ENCODE measurements around the gene EPG5.

The EPG5 gene

DNA sequence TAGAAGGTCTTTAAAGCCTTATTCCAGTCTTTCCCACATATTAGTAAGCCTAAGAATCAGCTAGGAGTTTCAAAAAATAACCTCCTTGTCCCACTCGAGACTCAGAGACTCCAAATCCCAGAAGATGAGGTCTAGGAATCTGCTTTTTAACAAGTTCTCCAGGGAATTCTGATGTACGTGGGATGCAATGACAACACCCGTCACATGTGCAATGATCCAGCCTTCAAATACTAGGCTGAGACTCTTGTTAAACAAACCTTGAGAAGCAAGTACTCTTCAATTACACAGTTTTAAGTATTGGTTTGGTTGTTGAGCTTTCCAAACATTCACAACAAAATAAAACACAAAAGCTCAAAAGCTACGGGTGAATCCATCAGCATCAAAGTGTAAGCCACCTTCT lies 53.9 kb downstream of the EPG5 start:
- TF ChIP-seq EZH2 (IDR thresholded peaks at IDR 0.05; ENCODE audit: borderline replicate concordance, low read length), result no peak
- no peak for TF ChIP-seq CTCF (IDR thresholded peaks at IDR 0.05; ENCODE audit: low read length)
- Histone ChIP-seq H3K4me2 (ENCODE audit: low read length) (no peak overlapping the region), H3K27ac (ENCODE audit: low read depth, low read length, poor library complexity, severe bottlenecking) (no peak overlapping the region), H2AFZ (ENCODE audit: low read length) (no peak overlapping the region), H3K4me1 (ENCODE audit: insufficient read depth, low read length, severe bottlenecking) (no peaks in the 10 kb centered on the region), H3K9ac (ENCODE audit: low read length) (no peak overlapping the region), H3K9me2 (ENCODE audit: low read depth, low read length) (no peaks in the 10 kb centered on the region), H4K20me1 (ENCODE audit: insufficient read depth, low read length) (no peaks in the 10 kb centered on the region), H3K79me2 (ENCODE audit: insufficient read depth, low read length) (no peaks in the 10 kb centered on the region), H3K9me3 (ENCODE audit: low read length) (no peaks in the 10 kb centered on the region), H3K27me3 (ENCODE audit: insufficient read depth, low read length) (no peaks in the 10 kb centered on the region), H3K36me3 (ENCODE audit: insufficient read depth, low read length) (peaks cover 60% of the 10 kb centered on the region), H3F3A (ENCODE audit: insufficient read depth, low read length) (no peaks in the 10 kb centered on the region), H3K4me3 (ENCODE audit: low read depth, low read length, poor library complexity, severe bottlenecking) (no peak overlapping the region)

DNA sequence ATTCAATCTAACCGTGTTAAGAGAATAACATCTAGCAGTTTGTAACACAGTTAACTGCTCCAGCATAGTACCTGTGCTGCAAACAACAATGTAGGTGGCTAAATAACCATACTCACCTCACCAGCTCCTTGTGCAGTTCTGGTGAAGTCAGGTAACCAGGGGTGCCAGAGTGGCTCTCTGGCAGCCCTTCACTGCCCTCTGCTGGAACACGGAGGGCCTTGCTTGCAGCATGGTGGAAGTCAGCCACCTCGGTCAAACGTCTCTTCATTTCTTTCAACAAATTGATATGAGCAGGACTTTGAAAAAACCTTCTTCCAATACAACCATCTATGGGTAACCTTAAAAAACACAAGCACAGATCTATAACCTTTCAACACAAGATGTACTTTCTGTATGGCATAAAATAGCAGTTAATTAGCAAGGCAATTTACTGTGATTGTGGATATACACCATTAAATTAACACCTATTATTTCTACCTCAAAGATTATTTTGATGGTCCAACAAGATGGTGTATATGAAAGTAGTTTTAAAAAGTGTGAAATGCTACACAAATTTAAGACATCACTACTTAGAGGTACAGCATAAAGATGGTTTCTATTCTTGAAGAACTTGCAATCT lies 56.6 kb downstream of the EPG5 start:
- Histone ChIP-seq H3K79me2 (ENCODE audit: insufficient read depth, low read length) (no peaks in the 10 kb centered on the region), H3K4me1 (ENCODE audit: insufficient read depth, low read length, severe bottlenecking) (no peaks in the 10 kb centered on the region), H3K27ac (ENCODE audit: low read depth, low read length, poor library complexity, severe bottlenecking) (no peak overlapping the region), H4K20me1 (ENCODE audit: insufficient read depth, low read length) (no peaks in the 10 kb centered on the region), H3K27me3 (ENCODE audit: insufficient read depth, low read length) (no peaks in the 10 kb centered on the region), H3K4me2 (ENCODE audit: low read length) (no peak overlapping the region), H3K9ac (ENCODE audit: low read length) (no peak overlapping the region), H3K36me3 (ENCODE audit: insufficient read depth, low read length) (peaks cover 67% of the 10 kb centered on the region), H3K9me2 (ENCODE audit: low read depth, low read length) (no peaks in the 10 kb centered on the region), H2AFZ (ENCODE audit: low read length) (no peak overlapping the region), H3K9me3 (ENCODE audit: low read length) (no peaks in the 10 kb centered on the region), H3K4me3 (ENCODE audit: low read depth, low read length, poor library complexity, severe bottlenecking) (no peak overlapping the region), H3F3A (ENCODE audit: insufficient read depth, low read length) (no peaks in the 10 kb centered on the region)
- TF ChIP-seq EZH2 (IDR thresholded peaks at IDR 0.05; ENCODE audit: borderline replicate concordance, low read length) (no peak), CTCF (IDR thresholded peaks at IDR 0.05; ENCODE audit: low read length) (peak; percentile 90)

DNA sequence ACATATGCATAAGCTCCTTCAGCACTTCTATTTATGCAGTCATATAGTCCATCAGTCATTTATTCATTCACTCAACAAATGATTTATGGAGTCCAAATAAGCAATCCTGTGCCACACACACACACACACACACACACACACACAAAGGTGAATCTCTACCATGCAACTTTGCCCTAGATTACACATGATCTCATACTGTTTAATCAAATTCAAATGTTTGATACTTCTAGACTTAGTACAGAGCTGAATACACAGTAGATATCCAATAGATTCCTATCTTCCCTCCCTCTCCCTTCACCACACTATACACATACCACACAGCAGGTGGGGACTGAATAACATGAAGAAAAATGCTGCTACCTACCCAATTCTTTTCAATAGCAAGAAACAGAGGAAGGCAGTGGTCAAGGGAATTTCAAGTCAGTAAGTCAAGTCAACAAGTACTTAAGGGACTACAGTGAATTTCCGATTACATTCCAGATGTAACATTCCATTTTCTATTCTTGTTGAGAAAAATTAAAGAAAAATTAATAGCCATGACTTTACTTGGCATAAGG lies 65.4 kb downstream of the EPG5 start:
- Histone ChIP-seq H3K9me3 (ENCODE audit: low read length) (no peaks in the 10 kb centered on the region), H3K4me2 (ENCODE audit: low read length) (no peak overlapping the region), H3K4me1 (ENCODE audit: insufficient read depth, low read length, severe bottlenecking) (no peaks in the 10 kb centered on the region), H3K9me2 (ENCODE audit: low read depth, low read length) (no peaks in the 10 kb centered on the region), H3K79me2 (ENCODE audit: insufficient read depth, low read length) (no peaks in the 10 kb centered on the region), H3F3A (ENCODE audit: insufficient read depth, low read length) (no peaks in the 10 kb centered on the region), H3K4me3 (ENCODE audit: low read depth, low read length, poor library complexity, severe bottlenecking) (no peak overlapping the region), H4K20me1 (ENCODE audit: insufficient read depth, low read length) (no peaks in the 10 kb centered on the region), H3K9ac (ENCODE audit: low read length) (no peak overlapping the region), H3K27me3 (ENCODE audit: insufficient read depth, low read length) (no peaks in the 10 kb centered on the region), H3K36me3 (ENCODE audit: insufficient read depth, low read length) (peaks cover 55% of the 10 kb centered on the region), H2AFZ (ENCODE audit: low read length) (no peak overlapping the region), H3K27ac (ENCODE audit: low read depth, low read length, poor library complexity, severe bottlenecking) (no peak overlapping the region)
- TF ChIP-seq CTCF (IDR thresholded peaks at IDR 0.05; ENCODE audit: low read length) (no peak), EZH2 (IDR thresholded peaks at IDR 0.05; ENCODE audit: borderline replicate concordance, low read length) (no peak)

All from OCI-LY1 (cell line).